Uterus (tissue), 2 donors: ENCODE measurements around the gene MCM9.

Source experiments
- POLR2A ChIP-seq, 2 donors: fragments of 450-650 bp; IDR thresholded peaks; one replicate each; pipeline ENCODE4 v1.6.1; 2016; ENCODE audit warnings: antibody characterized with exemption in 2 of 2, mild to moderate bottlenecking in 1 of 2, moderate library complexity in 1 of 2
- TF ChIP-seq, protein P1 (sequence below), 4 experiments: fragments of 200-600 bp in 2 of 4; fragments of 450-650 bp in 2 of 4; sonication (generic) in 2 of 4; IDR thresholded peaks; one replicate each; pipeline ENCODE4 v1.5.1; 2016 to 2019; ENCODE audit warnings: antibody characterized with exemption in 4 of 4, mild to moderate bottlenecking in 2 of 4, moderate library complexity in 1 of 4

DNA sequence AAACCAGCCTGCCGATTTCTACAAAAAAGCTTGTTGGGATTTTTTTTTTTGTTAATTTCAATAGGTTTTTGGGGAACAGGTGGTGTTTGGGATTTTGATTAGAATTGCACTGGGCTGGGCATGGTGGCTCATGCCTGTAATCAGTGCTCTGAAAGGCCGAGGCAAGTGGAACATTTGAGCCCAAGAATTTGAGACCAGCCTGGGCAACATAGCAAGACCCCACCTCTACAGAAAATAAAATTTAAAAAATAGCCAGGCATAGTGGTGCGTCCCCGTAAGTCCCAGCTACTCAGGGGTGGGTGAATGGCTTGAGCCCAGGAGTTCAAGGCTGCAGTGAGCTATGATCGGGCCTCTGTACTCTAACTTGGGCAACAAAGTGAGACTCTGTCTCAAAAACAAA lies 81.6 kb downstream of the MCM9 start:
- TF ChIP-seq POLR2A (IDR thresholded peaks at IDR 0.05): no peak
- TF ChIP-seq, protein P1, sequence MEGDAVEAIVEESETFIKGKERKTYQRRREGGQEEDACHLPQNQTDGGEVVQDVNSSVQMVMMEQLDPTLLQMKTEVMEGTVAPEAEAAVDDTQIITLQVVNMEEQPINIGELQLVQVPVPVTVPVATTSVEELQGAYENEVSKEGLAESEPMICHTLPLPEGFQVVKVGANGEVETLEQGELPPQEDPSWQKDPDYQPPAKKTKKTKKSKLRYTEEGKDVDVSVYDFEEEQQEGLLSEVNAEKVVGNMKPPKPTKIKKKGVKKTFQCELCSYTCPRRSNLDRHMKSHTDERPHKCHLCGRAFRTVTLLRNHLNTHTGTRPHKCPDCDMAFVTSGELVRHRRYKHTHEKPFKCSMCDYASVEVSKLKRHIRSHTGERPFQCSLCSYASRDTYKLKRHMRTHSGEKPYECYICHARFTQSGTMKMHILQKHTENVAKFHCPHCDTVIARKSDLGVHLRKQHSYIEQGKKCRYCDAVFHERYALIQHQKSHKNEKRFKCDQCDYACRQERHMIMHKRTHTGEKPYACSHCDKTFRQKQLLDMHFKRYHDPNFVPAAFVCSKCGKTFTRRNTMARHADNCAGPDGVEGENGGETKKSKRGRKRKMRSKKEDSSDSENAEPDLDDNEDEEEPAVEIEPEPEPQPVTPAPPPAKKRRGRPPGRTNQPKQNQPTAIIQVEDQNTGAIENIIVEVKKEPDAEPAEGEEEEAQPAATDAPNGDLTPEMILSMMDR (IDR thresholded peaks at IDR 0.05): no peak
